ENCODE data around the gene LRRTM1.

- TF ChIP-seq JUND (IDR thresholded peaks at IDR 0.05; ENCODE audit: low read length), result no peak
- no peak for TF ChIP-seq EZH2 (IDR thresholded peaks at IDR 0.05; ENCODE audit: low read depth, low read length, severe bottlenecking)
- TF ChIP-seq, protein P1, sequence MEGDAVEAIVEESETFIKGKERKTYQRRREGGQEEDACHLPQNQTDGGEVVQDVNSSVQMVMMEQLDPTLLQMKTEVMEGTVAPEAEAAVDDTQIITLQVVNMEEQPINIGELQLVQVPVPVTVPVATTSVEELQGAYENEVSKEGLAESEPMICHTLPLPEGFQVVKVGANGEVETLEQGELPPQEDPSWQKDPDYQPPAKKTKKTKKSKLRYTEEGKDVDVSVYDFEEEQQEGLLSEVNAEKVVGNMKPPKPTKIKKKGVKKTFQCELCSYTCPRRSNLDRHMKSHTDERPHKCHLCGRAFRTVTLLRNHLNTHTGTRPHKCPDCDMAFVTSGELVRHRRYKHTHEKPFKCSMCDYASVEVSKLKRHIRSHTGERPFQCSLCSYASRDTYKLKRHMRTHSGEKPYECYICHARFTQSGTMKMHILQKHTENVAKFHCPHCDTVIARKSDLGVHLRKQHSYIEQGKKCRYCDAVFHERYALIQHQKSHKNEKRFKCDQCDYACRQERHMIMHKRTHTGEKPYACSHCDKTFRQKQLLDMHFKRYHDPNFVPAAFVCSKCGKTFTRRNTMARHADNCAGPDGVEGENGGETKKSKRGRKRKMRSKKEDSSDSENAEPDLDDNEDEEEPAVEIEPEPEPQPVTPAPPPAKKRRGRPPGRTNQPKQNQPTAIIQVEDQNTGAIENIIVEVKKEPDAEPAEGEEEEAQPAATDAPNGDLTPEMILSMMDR (IDR thresholded peaks at IDR 0.05; ENCODE audit: control extremely low read depth in 1 of 3, insufficient read depth in 1 of 3, low read depth in 1 of 3, low read length in 3 of 3), result no peak
- no peak for TF ChIP-seq YY1 (IDR thresholded peaks at IDR 0.05; ENCODE audit: low read depth, low read length)
Measured at GRCh38 chr2:80252294-80252986, 52.1 kb downstream of the LRRTM1 start.
